Caco-2 (cell line): ENCODE data around the gene KLHL25. TPM values are rescaled to one million over a fixed set of nuclear protein-coding genes. Genes with fewer than 3 reads are reported as not detected.

Source experiments
- BruUV-seq: library from RNA; stranded (reverse); fragments of 400-500 nt; replicated peaks from 2 replicates; lab custom pipeline; 2021; lab: Mats Ljungman, UMichigan
- CTCF ChIA-PET: fragments of 300-600 bp; sonication (Branson Sonifier 250); formaldehyde crosslinking; loops from one replicate; lab custom pipeline; 2022; ENCODE audit warnings: antibody characterized with exemption; lab: Charles Lee
- POLR2A ChIA-PET: fragments of 300-600 bp; sonication (Branson Sonifier 250); formaldehyde crosslinking; loops from one replicate; lab custom pipeline; 2022; ENCODE audit warnings: antibody characterized with exemption; lab: Charles Lee
- DNase-seq, 2 experiments: peaks; one replicate each; pipeline versions ENCODE4 v3.0.0 to v3.0.0-alpha.2; 2020 to 2022
- H3K27me3 ChIP-seq: replicated peaks from 2 replicates; pipeline ENCODE4 v1.6.0; 2011; ENCODE audit warnings: low read length; ENCODE audit not compliant: control insufficient read depth, insufficient read depth
- H3K36me3 ChIP-seq: 2 replicates; pipeline ENCODE4 v1.5.1; 2011; ENCODE audit warnings: low read length; ENCODE audit not compliant: control insufficient read depth, insufficient read depth
- H3K4me1 ChIP-seq: fragments of 250-450 bp; sonication (Bioruptor Pico); 2 replicates; pipeline ENCODE4 v1.5.1; 2020; ENCODE audit warnings: mild to moderate bottlenecking
- H3K4me3 ChIP-seq: 2 replicates; pipeline ENCODE4 v1.5.1; 2011; ENCODE audit warnings: low read depth, mild to moderate bottlenecking, control low read depth, low read length
- H3K9me3 ChIP-seq: fragments of 250-450 bp; sonication (Bioruptor Pico); 2 replicates; pipeline ENCODE4 v1.5.1; 2020; ENCODE audit warnings: mild to moderate bottlenecking, moderate library complexity
- H3K27ac Mint-ChIP-seq: one replicate; pipeline ENCODE4 v1.8.0; 2022; ENCODE audit warnings: mixed read lengths; ENCODE audit not compliant: unreplicated experiment
- H3K27me3 Mint-ChIP-seq: one replicate; pipeline ENCODE4 v1.8.0; 2022; ENCODE audit warnings: mixed read lengths; ENCODE audit not compliant: insufficient read depth, unreplicated experiment
- H3K36me3 Mint-ChIP-seq: one replicate; pipeline ENCODE4 v1.8.0; 2022; ENCODE audit warnings: mild to moderate bottlenecking, mixed read lengths; ENCODE audit not compliant: insufficient read depth, unreplicated experiment
- H3K4me1 Mint-ChIP-seq: one replicate; pipeline ENCODE4 v1.8.0; 2022; ENCODE audit warnings: low read depth, mixed read lengths; ENCODE audit not compliant: unreplicated experiment
- H3K4me3 Mint-ChIP-seq: one replicate; pipeline ENCODE4 v1.8.0; 2022; ENCODE audit warnings: mild to moderate bottlenecking, moderate library complexity, mixed read lengths; ENCODE audit not compliant: unreplicated experiment
- H3K9me3 Mint-ChIP-seq: one replicate; pipeline ENCODE4 v1.8.0; 2022; ENCODE audit warnings: mixed read lengths; ENCODE audit not compliant: unreplicated experiment
- intact Hi-C: fragments of 100-400 bp; cut with micrococcal nuclease; formaldehyde crosslinking; loops from one replicate; pipeline ENCODE4 v1.10.0; 2022; ENCODE audit not compliant: unreplicated experiment
- total RNA-seq: library from RNA; stranded (reverse); gene quantifications from 2 replicates; pipeline ENCODE4 v1.2.3, GENCODE V29; 2022
- TF ChIP-seq, protein P1 (sequence below), 2 experiments: fragments of 200-600 bp in 1 of 2; IDR thresholded peaks; 1 replicate in 1 of 2; 2 replicates in 1 of 2; pipeline versions ENCODE4 v1.5.1 to v1.8.0; 2011 to 2022; ENCODE audit warnings: antibody characterized with exemption in 1 of 2, control low read depth in 1 of 2, inconsistent platforms in 1 of 2, low read depth in 1 of 2, low read length in 1 of 2, mild to moderate bottlenecking in 1 of 2, moderate library complexity in 1 of 2; ENCODE audit not compliant: insufficient read depth in 1 of 2, severe bottlenecking in 1 of 2, unreplicated experiment in 1 of 2

KLHL25 gene
- total RNA-seq, 1 experiment from 2014 or later: 15.4 TPM

DNA sequence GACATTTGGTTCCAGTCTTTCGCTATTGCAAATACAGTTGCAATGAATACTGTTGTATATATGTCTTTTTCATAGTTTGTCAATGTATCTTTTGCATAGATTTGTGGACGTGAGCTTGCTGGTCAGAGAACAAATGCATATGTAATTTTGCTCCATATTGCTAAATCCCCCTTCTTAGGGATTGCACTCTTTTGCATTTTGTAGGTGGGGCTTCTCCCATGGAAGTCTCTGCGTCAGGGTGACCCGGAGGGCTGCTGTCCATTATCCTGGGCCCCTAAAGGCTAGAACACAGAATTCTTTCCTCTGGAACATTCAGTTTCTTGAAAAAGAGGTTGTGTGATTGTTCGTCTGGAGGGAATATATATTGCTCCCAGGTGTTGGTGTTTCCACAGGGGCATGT lies 25.2 kb upstream of the KLHL25 start:
- Mint-ChIP-seq H3K4me3 (no peak overlapping the region), H3K36me3 (no peaks in the 10 kb centered on the region), H3K9me3 (no peaks in the 10 kb centered on the region), H3K27me3 (no peaks in the 10 kb centered on the region), H3K27ac (no peak overlapping the region), H3K4me1 (no peaks in the 10 kb centered on the region)
- intact Hi-C loops: no loop called here
- BruUV-seq: no TSS peak
- no peaks in the 10 kb centered on the region for H3K4me1 ChIP-seq
- CTCF ChIA-PET: no interaction called here
- no peaks in the 10 kb centered on the region for H3K27me3 ChIP-seq
- no peaks in the 10 kb centered on the region for H3K9me3 ChIP-seq
- no peak for DNase-seq
- no peaks in the 10 kb centered on the region for H3K36me3 ChIP-seq
- H3K4me3 ChIP-seq: no peak overlapping the region
- POLR2A ChIA-PET: no interaction called here
- TF ChIP-seq, protein P1, sequence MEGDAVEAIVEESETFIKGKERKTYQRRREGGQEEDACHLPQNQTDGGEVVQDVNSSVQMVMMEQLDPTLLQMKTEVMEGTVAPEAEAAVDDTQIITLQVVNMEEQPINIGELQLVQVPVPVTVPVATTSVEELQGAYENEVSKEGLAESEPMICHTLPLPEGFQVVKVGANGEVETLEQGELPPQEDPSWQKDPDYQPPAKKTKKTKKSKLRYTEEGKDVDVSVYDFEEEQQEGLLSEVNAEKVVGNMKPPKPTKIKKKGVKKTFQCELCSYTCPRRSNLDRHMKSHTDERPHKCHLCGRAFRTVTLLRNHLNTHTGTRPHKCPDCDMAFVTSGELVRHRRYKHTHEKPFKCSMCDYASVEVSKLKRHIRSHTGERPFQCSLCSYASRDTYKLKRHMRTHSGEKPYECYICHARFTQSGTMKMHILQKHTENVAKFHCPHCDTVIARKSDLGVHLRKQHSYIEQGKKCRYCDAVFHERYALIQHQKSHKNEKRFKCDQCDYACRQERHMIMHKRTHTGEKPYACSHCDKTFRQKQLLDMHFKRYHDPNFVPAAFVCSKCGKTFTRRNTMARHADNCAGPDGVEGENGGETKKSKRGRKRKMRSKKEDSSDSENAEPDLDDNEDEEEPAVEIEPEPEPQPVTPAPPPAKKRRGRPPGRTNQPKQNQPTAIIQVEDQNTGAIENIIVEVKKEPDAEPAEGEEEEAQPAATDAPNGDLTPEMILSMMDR (IDR thresholded peaks at IDR 0.05; ENCODE audit: insufficient read depth in 1 of 2, low read depth in 1 of 2, low read length in 1 of 2, severe bottlenecking in 1 of 2, unreplicated experiment in 1 of 2): no peak

DNA sequence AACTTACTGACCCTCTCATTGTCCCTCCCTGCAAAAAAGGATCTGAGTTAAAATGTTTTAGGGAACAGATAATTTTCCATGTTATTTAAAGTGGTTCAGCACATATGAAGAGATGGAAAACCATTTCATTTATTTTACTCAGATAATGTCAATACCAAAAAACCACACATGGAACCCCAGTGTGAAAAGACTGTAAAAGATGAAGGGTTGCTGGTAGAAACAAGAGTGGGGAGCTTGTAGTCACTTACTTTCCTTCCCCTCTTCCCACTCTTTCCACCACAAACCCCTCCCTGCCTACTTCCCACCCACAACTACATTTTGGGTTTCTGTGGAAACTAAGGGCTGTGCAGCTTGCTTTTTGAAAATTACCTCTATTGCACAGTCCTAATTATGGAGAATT lies 18.5 kb upstream of the KLHL25 start:
- Histone ChIP-seq H3K27me3 (no peaks in the 10 kb centered on the region), H3K36me3 (no peaks in the 10 kb centered on the region), H3K4me3 (no peak overlapping the region), H3K9me3 (no peaks in the 10 kb centered on the region), H3K4me1 (no peaks in the 10 kb centered on the region)
- intact Hi-C loops: no loop called here
- POLR2A ChIA-PET: no interaction called here
- no peaks in the 10 kb centered on the region for H3K36me3 Mint-ChIP-seq
- H3K27ac Mint-ChIP-seq: no peak overlapping the region
- TF ChIP-seq, protein P1 (IDR thresholded peaks at IDR 0.05; ENCODE audit: insufficient read depth in 1 of 2, low read depth in 1 of 2, low read length in 1 of 2, severe bottlenecking in 1 of 2, unreplicated experiment in 1 of 2): no peak
- no TSS peak for BruUV-seq
- H3K4me3 Mint-ChIP-seq: no peak overlapping the region
- no peaks in the 10 kb centered on the region for H3K9me3 Mint-ChIP-seq
- H3K4me1 Mint-ChIP-seq: no peaks in the 10 kb centered on the region
- CTCF ChIA-PET: no interaction called here
- no peaks in the 10 kb centered on the region for H3K27me3 Mint-ChIP-seq
- DNase-seq: no peak

DNA sequence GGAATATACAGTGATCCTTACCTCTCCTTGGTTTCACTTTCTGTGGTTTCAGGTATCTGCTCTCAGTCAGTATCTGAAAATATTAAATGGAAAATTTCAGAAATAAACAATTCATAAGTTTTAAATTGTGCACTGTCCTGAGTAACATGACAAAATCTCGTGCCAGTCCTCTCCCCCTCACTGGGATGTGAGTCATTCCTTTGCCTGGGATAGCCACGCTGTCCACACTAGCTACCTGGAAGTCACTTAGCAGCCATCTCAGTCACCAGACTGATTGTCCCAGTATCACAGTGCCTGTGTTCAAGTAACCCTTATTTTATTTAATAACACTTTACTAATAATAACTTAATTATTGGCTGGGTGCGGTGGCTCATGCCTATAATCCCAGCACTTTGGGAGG lies 15.3 kb upstream of the KLHL25 start:
- Mint-ChIP-seq H3K4me1 (no peaks in the 10 kb centered on the region), H3K27me3 (no peaks in the 10 kb centered on the region), H3K9me3 (no peaks in the 10 kb centered on the region), H3K27ac (no peak overlapping the region), H3K4me3 (no peak overlapping the region), H3K36me3 (no peaks in the 10 kb centered on the region)
- DNase-seq: no peak
- Histone ChIP-seq H3K27me3 (no peaks in the 10 kb centered on the region), H3K4me1 (no peaks in the 10 kb centered on the region), H3K4me3 (no peak overlapping the region), H3K9me3 (no peaks in the 10 kb centered on the region), H3K36me3 (no peaks in the 10 kb centered on the region)
- BruUV-seq: no TSS peak
- ChIA-PET CTCF (no interaction called here), POLR2A (no interaction called here)
- intact Hi-C loops: no loop called here
- TF ChIP-seq, protein P1 (IDR thresholded peaks at IDR 0.05; ENCODE audit: insufficient read depth in 1 of 2, low read depth in 1 of 2, low read length in 1 of 2, severe bottlenecking in 1 of 2, unreplicated experiment in 1 of 2): no peak
